RWPE1 (cell line): ENCODE results near the gene TBCD.
A peak's percentile ranks its signal among the peaks of the same experiment; 100 is the strongest.

Source experiments
- CTCF ChIA-PET: fragments of 350-600 bp; sonication (Branson Sonifier 250); formaldehyde crosslinking; extraction: SDS; loops from one replicate; lab custom pipeline; 2021; lab: Yijun Ruan, JAX
- POLR2A ChIA-PET: fragments of 400-600 bp; formaldehyde crosslinking; extraction: SDS; loops from one replicate; lab custom pipeline; 2020; ENCODE audit warnings: antibody characterized with exemption; ENCODE audit not compliant: low non-redundant PET; lab: Yijun Ruan, JAX
- DNase-seq: peaks from one replicate; pipeline ENCODE4 v3.0.0; 2012; ENCODE audit warnings: low spot score
- H3K27ac ChIP-seq: fragments of 450-650 bp; 2 replicates; pipeline ENCODE4 v1.5.1; 2017
- CTCF ChIP-seq: fragments of 450-650 bp; conservative IDR thresholded peaks from 2 replicates; pipeline ENCODE4 v1.5.1; 2017; ENCODE audit warnings: low read depth, mild to moderate bottlenecking

The TBCD gene

DNA sequence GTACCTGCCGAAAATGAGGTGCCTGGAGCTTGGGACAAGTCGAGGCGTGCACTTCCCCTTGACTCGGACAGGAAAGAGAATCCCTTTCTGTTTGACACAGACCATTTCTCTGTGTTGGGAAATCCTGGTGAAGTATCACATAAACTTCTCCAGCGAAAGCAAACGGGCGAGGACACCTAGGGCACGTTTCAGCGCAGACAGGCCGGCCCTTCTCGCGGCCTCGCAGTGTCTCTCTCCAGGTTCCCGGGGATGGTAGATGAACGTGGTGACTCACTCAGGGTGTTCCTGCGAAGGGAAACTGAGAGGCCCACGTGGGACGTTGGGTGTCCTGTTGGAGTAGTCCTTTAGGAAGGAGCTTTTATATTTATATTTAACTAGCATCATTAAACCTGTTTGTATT, 124.3 kb downstream of the TBCD start:
- peak overlapping the region; percentile 97 for H3K27ac ChIP-seq
- DNase-seq: peak; percentile 92
- no peak for TF ChIP-seq CTCF
- ChIA-PET POLR2A (interaction anchor here (1.0 to 2.3 kb wide), 5 partner anchors 16 to 37 kb away, joined by 3 to 12 read pairs (median 4); partner anchors contain the start of gene ZNF750), CTCF (interaction anchor here (0.6 to 3.0 kb wide), 11 partner anchors 10 to 159 kb away, joined by 3 to 20 read pairs (median 3); no protein-coding TSS in a partner anchor)

DNA sequence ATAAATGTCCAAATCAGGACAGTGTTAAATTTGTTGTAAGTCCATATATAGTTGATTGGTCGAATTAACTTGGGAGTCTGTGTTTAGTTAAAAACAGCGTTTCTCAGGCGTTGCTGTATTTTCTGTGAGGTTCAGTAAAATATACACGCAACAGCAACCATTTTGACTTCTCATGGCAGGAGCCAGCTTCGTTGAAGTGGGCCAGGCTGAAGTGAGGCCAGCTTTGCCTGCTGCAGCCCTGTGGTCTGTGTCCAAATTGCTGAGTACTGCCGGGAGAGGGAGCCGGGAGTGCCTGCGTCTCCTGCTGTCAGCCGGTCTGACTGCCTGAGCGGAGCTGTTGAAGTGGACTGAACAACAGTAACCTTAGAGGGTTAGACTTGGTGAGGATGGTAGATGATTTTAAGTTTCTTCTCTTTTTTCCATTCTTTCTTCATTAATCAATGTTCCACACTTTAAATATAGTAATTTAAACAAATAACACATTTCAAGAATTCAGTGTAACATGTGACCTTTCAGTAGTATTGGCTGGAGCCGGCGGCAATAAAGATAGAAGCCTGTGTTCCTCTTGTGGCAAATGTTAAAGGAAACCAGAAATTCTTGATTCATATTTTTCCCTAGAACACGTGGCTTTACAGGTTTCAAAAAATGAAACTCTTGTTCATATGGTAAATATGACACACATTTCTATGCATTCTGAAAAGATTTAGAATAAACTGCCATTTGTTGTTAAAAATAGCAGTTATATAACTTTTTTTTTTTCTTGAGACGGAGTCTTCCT, 124.9 kb downstream of the TBCD start:
- DNase-seq: peak; percentile 80
- CTCF ChIA-PET: interaction anchor here (0.6 to 3.0 kb wide), 10 partner anchors 9 to 158 kb away, joined by 3 to 20 read pairs (median 3); no protein-coding TSS in a partner anchor
- H3K27ac ChIP-seq: peak overlapping the region; percentile 97
- peak; percentile 43 for TF ChIP-seq CTCF
- POLR2A ChIA-PET: interaction anchor here (1.0 to 2.3 kb wide), 3 partner anchors 35 to 38 kb away, joined by 3 to 12 read pairs (median 3); partner anchors contain the start of gene ZNF750

DNA sequence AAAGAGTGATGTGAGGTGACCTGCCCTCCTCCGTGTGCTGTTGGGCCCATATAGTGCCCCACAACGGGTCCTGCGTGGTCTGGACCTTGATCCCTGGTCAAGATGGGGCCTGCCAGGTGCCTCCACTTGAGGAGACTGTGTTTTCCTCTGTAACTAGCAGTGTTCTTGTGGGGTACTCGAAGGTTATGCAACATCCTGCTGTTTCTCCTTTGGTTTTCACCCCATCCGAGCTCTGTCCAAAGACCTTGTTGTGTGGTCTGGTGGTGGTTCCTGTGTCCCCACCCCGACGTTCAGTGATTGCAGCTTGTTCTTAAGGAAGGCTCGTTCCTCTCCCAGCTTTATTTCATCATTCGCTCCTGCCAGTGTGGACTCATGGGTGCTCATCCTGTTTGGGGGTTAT, 126.7 kb downstream of the TBCD start:
- no peak for DNase-seq
- H3K27ac ChIP-seq: peak overlapping the region; percentile 97
- ChIA-PET POLR2A (no interaction called here), CTCF (no interaction called here)
- TF ChIP-seq CTCF: no peak

DNA sequence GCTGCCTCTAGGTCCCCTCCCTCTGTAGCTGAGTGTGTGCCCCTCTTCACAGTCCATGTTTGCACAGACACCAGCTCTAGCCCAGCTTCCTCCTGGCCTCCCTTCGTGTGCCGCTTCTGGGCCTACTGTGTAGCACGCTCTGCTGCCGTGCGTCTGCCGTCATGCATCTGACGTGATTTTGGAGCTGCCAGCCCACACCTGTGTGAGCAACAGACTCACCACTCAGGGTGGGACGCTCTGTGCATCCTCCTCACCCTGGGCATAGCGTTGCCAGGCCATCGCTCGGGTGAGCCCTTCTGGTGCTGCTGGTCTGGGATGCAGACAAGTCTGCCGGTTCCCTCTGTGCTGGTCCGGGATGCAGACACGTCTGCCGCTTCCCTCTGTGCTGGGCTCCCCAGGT, 127.4 kb downstream of the TBCD start:
- ChIA-PET CTCF (no interaction called here), POLR2A (no interaction called here)
- DNase-seq: no peak
- no peak for TF ChIP-seq CTCF
- peak overlapping the region; percentile 12; the same call in 1 of the 2 replicates for H3K27ac ChIP-seq

- ChIA-PET POLR2A (no interaction called here), CTCF (no interaction called here)
- no peak for DNase-seq
- no peak for TF ChIP-seq CTCF
- H3K27ac ChIP-seq: peak overlapping the region; percentile 17
Observed at GRCh38 chr17:82880620-82881323, 128.9 kb downstream of the TBCD start.

DNA sequence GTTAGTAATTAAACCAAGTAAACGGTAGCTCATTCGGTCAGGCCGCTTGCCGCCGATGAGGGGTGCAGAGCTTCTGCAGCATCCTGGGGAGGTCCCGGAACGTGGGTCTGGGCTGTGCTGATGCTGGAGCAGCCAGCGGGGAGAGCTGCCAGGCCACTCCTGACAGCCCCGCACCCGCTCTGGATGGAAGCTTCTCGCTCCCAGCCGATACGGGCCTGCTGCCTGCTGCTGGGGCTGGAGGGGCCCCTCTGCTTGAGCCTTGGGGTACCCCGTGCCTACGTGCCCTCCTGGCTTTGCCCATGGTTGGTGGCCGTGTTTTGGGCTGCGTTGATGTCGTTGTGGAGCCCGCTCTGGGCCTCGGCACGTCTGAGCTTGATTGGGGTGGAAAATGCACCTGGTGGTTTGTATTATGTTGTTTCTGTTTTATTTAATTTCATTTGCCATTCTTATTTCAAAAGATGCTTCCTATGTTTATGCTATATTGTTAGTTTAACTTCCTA, 129.5 kb downstream of the TBCD start:
- H3K27ac ChIP-seq: peak overlapping the region; percentile 17
- ChIA-PET POLR2A (no interaction called here), CTCF (no interaction called here)
- no peak for TF ChIP-seq CTCF
- DNase-seq: no peak
